HG02759 (cell line): Measurements from ENCODE around the gene DHFR.
"Not testable (repeated sequence)": the region's sequence is repeated elsewhere in the genome, so short reads cannot be mapped to it uniquely, and the experiment has no call there.

Source experiments
- ATAC-seq: cut with Tn5 transposase; IDR thresholded peaks from one replicate; pipeline ENCODE4 v1.9.1; 2021; ENCODE audit warnings: mild to moderate bottlenecking, moderate library complexity; ENCODE audit not compliant: unreplicated experiment

Gene DHFR

DNA sequence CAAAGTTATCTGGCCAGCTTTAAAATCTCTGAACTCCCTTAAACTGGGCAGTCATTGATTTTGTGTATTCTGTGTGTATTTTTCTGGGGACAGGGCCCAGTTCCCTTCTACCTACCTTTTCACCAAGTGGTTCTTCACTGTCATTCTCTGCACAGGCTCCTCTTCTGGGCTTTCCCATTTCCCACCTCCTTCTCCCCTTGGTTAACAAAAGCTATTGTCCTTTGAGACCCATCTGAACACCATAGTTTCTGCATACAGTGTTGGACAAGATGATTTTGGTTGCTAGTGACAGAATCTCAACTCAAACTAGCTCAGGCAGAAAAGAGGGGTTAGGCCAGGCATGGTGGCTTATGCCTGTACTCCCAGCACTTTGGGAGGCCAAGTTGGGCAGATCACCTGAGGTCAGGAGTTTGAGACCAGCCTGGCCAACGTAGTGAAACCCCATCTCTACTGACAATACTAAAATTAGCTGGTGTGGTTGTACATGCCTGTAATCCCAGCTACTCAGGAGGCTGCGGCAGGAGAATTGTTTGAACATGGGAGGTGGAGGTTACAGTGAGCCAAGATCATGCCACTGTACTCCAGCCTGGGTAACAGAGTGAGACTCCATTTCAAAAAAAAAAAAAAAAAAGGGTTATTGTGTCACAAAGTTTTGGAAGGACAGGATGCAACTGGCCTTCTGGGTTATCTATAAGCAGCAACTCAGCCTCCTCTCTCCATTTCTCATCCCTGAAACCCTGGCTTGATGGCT is 53.7 kb downstream of the DHFR start:
- no peak for ATAC-seq

DNA sequence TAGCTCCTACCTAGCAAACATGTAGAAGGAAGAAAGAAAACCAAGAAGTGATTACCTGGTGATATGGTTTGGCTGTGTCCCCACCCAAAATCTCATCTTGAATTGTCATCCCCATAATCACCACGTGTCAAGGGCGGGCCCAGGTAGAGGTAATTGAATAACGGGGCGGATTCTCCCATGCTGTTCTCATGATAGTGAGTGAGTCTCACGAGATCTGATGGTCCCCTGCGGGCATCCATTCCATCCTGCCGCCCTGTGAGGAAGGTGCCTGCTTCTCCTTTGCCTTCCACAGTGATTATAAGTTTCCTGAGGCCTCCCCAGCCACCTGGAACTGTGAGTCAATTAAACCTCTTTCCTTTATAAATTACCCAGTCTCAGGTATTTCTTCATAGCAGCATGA is 57.3 kb downstream of the DHFR start:
- ATAC-seq, result no peak

DNA sequence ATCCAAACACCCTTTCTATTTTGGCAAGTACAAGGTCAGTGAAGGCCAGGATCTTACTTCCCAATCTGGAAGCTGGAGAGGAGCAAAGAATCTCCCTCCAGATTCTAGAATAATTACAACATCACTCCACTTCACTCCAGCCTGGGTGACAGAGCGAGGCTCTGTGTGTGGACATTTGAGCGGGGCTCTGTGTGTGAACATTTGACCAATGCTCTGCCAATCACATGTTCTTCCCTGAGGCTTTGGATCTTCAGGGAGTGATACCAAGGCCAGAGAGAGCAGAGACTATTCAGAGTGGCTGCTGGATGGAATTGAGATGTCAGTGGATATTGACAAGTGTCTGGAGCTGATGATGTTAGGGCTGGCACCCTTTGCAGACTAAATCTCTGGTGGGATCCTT is 60.0 kb downstream of the DHFR start:
- ATAC-seq, result no peak

DNA sequence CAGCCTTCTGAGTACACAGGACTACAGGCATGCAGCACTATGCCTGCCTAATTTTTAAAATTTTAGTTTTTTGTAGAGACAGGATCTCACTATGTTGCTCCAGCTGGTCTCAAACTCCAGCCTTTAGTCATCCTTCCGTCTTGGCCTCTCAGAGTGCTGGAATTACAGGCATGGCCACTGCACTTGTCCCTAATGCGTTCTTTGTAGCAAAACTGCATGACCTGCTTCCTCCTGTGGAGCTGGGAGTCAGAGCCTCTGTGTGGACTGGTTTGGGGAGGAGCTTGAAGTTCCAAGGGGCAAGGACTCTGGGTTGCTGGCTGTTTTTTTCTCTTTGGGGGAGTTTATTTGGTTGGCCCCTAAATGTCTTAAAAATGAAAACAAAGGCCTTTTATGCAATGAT is 62.0 kb downstream of the DHFR start:
- no peak for ATAC-seq

DNA sequence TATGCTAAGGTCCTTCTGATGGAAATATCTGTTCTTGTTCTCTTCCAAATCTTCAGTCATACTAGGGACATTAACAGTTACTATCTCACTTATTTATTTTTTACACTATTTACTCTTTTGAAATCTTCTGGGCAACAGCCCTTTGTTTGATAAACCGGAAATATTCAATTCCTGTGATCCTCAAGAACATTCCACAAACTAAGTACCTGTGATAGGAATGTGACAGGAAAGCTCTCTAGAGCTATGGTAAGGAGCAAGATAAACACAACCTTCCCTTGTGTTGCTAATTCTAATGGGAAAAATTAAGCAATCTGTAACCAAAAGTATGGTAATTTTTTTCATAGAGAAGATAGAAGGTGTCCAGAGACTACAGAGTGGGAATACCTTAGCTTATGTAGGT is 62.7 kb downstream of the DHFR start:
- ATAC-seq, result no peak

DNA sequence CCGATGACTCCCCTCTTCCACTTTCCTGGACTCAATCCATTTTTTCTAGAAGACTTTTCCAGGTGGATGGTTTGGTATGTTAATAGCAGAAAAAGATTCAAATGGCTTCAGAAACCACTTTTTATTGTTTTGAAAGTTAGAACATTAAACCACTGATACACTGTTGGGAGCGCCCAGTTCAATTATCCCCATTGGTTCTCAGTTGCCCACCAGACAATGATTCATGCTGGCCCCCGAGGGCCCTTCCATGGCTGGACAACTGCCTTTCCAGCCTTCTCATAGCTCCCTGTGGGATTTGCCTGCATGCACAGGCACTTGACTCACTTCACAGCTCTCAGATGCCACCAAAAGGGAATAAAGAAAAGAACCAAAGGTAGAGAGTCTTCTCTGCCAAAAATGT is 63.4 kb downstream of the DHFR start:
- ATAC-seq, result no peak

DNA sequence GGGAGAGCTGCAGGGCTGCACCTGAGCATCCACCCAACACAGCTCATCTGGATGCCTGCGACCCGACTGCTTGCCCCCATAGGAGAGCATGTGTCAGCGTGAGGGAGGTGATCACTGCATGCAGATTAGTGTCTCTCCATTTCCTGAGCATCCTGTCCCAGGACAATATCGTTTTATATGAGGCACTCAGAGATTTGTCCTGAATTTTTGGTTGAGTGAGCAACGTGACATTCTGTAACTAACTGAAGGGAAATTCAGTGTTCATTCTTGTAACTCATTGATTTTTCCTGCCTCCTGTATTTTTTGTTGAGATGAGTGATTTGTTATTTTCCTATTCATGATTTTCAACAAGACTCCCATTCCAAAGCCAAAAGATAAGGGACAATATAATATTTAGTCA is 64.0 kb downstream of the DHFR start:
- no peak for ATAC-seq

DNA sequence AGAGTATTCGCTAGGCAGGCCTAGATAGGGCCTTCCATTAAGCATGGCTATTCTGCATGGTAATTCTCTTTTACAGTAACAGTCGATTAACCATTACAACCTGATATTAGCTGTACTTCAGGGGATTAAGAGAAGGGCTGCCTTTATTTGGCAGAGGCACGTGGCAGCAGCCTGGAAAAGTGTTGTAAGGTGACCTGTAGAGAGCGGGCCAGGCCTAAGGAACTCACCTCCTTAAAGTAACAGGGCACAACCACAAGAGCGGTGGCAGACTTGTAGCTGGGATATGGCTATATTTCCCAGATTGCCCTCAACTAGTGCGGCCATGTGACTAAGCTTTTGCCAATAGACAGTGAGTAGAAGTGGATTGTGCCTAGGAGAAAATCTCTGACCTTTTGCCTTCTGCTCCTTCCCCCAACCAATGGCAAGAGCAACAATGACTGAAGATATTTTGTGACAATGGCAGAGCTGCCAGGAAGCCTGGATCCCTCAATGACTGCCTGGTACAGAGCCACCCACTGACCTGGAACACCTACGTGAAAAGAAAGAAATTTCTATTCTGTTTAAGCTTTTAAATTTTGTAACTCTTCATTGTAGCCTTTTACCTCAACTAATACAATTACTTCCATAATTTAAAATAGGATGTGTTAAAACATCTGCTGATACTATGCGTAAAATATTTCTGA is 65.8 kb downstream of the DHFR start:
- no peak for ATAC-seq

DNA sequence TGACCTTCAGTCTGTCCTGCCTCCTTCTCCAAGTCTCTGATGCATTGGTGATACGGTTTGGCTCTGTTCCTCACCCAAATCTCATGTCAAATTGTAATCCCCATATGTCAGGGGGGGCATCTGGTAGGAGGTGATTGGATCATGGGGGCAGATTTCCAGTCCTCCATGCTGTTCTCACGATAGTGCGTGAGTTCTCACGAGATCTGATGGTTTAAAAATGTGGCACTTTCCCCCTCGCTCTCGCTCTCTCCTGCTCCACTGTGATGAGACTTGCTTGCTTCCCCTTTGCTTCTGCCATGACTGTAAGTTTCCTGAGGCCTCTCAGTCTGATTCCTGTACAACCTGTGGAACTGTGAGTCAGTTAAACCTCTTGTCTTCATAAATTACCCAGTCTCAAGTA is 70.0 kb downstream of the DHFR start:
- ATAC-seq, result no peak

DNA sequence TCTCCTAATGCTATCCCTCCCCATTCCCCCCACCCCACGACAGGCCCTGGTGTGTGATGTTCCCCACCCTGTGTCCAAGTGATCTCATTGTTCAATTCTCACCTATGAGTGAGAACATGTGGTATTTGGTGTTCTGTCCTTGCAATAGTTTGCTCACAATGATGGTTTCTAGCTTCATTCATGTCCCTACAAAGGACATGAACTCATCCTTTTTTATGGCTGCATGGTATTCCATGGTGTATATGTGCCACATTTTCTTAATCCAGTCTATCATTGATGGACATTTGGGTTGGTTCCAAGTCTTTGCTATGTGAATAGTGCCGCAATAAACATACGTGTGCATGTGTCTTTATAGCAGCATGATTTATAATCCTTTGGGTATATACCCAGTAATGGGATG is 74.5 kb downstream of the DHFR start:
- ATAC-seq, result not testable (repeated sequence)

DNA sequence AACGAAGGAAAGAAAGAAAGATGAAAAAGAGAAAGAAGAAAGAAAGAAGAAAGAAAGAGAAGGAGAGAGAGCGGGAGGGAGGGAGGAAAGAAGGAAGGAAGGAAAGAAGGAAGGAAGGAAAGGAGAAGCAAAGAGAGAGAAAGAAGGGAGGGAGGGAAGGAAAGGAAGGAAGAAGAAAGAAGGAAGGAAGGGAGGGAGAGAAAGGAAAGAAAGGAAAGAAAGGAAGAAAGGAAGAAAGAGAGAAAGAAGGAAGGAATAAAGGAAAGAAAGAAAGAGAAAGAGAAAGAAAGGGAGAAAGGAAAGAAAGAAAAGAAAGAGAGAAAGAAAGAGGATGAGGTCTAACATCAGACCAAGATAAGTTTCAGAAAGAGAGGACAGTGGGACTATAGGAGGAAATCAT is 75.7 kb downstream of the DHFR start:
- ATAC-seq, result no peak

DNA sequence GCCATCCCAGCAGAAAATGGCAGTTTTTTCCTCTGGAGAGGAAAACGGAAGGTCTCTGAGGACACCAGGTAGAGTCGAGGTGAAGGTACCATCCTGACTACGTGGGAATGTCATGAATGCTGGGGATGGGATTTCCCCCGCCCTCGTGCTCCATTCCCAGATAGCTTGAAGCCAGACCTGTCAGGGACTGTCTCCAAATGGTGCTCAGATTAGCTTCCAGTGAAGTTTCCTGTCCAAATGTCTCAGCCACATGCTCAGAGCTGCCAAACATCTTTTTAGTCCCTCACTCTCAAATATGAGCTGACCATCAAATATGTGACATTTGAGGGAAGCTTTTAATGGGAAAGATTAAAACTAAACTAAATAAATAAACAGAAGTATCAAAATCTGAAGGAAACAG is 77.1 kb downstream of the DHFR start:
- ATAC-seq, result no peak

DNA sequence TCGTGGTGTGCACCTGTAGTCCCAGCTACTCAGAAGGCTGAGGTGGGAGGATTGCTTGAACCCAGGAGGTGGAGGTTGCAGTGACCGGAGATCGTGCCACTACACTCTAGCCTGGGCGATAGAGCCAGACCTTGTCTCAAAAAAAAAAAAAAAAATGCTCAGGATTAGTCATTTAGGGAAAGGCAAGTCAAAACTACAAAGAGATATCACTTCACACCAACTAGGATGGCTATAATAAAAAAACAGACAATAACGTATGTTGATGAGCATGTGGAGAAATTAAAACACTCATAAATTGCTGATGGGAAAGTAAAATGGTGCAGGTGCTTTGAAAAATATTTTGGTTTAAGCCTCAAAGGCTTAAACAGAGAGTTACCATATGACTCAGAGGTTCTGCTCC is 78.4 kb downstream of the DHFR start:
- ATAC-seq, result no peak
